Stimulated activated CD8-positive, alpha-beta memory T cell treated with anti-CD3 and anti-CD28 coated beads, Interleukin-15, amount 100 ng/mL, for 48 hours (primary cell): ENCODE data around the gene LRRC49.

Source experiments
- DNase-seq, 2 donors: peaks; one replicate each; pipeline ENCODE4 v3.0.0-alpha.2; 2020; ENCODE audit warnings: low read depth in 2 of 2

Gene LRRC49

GRCh38 chr15:71092056-71092600, 199.5 kb downstream of the LRRC49 start:
- no peak for DNase-seq

GRCh38 chr15:71093054-71094024, 200.7 kb downstream of the LRRC49 start:
- no peak for DNase-seq

- DNase-seq: no peak
Measured at GRCh38 chr15:71094137-71094536, 201.5 kb downstream of the LRRC49 start.

- DNase-seq: no peak
Measured at GRCh38 chr15:71096676-71097075, 204.1 kb downstream of the LRRC49 start.

GRCh38 chr15:71097890-71098289, 205.3 kb downstream of the LRRC49 start:
- DNase-seq: no peak

- no peak for DNase-seq
Measured at GRCh38 chr15:71098920-71099319, 206.3 kb downstream of the LRRC49 start.
